Astrocyte of the spinal cord (primary cell): ENCODE measurements around the gene MEIOB.

Experiments
- DNase-seq: peaks from one replicate; pipeline ENCODE4 v3.0.0; 2011; ENCODE audit warnings: low read depth, low spot score
- H3K4me3 ChIP-seq: 2 replicates; pipeline ENCODE4 v1.5.1; 2011; ENCODE audit warnings: low read depth, mild to moderate bottlenecking, low read length, moderate library complexity
- in situ Hi-C: cut with HindIII; loops from 2 replicates; pipeline ENCODE4 v1.10.0; 2017; ENCODE audit warnings: low sequenced_read_pairs
- TF ChIP-seq, protein P1 (sequence below): IDR thresholded peaks from 2 replicates; pipeline ENCODE4 v1.5.1; 2012; ENCODE audit warnings: low read depth, mild to moderate bottlenecking, low read length, inconsistent platforms

MEIOB gene

DNA sequence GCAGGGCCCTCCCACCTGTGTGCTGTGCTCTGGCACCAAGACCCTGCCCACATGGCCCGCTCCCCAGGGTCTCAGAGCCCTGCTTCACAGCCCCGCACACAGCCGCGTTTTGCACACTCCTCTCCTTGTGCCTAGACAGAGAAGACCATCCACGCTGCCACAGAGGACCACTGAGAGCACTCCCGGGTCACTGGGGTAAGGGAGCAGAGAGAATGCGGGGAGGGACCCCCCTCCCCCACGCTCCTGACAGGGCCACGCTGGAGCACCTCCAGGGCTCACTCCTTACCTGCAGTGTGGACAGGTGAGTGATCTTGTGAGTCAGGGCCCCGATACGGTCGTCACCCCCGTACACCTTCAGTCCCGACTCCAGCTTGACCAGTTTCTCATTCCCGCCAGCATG is 52.4 kb downstream of the MEIOB start:
- in situ Hi-C loops: no loop called here
- TF ChIP-seq, protein P1, sequence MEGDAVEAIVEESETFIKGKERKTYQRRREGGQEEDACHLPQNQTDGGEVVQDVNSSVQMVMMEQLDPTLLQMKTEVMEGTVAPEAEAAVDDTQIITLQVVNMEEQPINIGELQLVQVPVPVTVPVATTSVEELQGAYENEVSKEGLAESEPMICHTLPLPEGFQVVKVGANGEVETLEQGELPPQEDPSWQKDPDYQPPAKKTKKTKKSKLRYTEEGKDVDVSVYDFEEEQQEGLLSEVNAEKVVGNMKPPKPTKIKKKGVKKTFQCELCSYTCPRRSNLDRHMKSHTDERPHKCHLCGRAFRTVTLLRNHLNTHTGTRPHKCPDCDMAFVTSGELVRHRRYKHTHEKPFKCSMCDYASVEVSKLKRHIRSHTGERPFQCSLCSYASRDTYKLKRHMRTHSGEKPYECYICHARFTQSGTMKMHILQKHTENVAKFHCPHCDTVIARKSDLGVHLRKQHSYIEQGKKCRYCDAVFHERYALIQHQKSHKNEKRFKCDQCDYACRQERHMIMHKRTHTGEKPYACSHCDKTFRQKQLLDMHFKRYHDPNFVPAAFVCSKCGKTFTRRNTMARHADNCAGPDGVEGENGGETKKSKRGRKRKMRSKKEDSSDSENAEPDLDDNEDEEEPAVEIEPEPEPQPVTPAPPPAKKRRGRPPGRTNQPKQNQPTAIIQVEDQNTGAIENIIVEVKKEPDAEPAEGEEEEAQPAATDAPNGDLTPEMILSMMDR: no peak
- DNase-seq: no peak
- no peak overlapping the region for H3K4me3 ChIP-seq

DNA sequence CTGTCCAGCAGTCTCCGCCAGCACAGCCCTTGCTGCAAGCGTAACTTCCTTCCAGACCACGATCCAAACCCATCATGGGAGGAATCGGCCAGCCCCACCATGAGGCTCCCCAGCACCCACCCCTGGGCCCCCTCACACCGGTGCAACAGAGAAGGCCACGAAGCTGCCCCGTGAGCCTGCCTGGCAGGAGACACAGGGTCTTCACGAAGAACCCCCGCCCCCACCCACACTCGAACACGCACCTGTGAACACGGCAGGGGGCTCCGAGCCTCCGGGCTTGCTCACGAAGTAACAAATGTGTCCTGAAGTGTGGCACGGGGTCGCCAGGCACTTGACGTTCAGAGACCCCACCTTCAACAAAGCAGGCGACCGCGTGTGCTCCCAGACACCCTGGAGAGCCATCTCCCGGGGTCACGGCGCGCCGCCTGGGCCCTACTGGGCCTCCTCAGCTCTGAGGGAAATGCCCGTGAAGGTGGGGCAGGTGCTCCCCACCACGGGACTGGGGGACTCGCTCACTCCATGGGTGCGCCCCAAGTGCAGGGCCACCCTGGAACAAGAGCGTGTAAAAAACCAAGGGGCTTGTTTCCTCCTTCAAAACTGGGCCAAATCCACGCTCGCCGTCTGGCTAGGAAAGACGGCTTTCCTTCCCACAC is 53.0 kb downstream of the MEIOB start:
- TF ChIP-seq, protein P1: no peak
- in situ Hi-C loops: no loop called here
- DNase-seq: no peak
- no peak overlapping the region for H3K4me3 ChIP-seq

DNA sequence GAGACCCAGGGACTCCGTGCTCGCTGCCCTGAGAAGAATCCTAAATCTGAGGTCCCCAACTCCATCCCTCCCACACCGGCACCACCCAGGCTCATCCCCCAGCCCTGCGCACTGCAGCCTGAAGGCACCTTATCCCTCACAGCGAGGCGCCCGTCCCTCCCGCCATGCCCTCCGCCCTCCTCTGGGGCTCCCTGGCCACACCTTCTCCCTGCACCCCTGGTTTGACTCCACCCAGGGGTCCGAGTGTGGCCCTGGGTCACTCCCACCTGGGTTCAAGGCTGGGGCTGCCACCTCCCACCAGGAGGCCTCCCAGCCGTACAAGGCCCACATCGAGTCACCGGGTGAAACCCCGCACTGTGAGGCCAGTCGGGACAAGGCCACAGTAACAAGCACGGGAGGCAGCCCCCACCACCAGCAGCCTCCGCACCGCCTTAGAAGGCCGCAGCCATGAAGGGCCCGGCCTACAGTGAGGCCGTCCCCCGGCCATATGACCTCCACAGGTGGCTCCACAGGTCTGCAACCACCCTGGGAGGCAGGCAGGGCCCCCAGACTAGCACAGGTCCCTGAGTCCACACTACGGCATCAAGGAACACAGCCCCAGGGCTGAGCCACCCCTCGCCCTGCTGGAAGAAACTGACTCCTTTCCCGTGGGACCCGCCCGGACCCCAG is 53.6 kb downstream of the MEIOB start:
- no peak overlapping the region for H3K4me3 ChIP-seq
- in situ Hi-C loops: no loop called here
- no peak for DNase-seq
- TF ChIP-seq, protein P1: no peak

DNA sequence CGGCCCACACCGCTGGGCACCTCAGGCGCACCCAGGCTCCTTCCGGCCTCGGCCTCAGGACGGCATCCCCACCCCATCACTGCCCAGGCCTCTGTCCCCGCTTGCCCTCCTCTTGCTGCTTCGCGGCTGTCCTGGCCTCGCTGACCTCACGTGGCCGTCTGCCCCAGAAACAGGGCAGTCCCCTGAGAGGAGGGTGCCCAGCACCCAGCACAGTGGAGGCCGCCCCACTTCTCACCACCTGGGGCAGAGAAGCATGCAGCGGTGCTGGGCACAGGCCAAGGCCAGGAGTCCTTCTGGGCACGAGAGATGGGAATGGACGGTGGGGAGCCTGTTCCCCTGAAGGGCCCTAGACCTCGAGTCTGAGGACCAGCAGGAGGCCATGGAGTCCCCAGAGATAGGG is 54.2 kb downstream of the MEIOB start:
- DNase-seq: no peak
- H3K4me3 ChIP-seq: no peak overlapping the region
- in situ Hi-C loops: no loop called here
- TF ChIP-seq, protein P1: no peak

DNA sequence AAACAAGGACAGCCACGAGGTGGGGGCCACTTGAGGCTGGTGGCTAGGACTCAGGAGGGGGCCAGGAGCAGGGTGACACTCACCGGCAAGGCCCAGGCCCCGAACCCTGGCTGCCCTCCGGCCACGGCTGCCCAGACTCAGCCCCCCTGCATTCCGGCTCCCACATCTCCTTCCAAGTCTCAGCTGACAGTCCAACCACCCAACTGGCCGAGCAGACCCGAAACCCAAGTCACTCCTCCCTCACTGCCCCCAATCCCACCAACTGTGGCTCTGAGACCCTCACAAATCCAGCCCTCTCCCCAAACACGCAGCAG is 54.7 kb downstream of the MEIOB start:
- in situ Hi-C loops: no loop called here
- TF ChIP-seq, protein P1: no peak
- H3K4me3 ChIP-seq: no peak overlapping the region
- DNase-seq: no peak

DNA sequence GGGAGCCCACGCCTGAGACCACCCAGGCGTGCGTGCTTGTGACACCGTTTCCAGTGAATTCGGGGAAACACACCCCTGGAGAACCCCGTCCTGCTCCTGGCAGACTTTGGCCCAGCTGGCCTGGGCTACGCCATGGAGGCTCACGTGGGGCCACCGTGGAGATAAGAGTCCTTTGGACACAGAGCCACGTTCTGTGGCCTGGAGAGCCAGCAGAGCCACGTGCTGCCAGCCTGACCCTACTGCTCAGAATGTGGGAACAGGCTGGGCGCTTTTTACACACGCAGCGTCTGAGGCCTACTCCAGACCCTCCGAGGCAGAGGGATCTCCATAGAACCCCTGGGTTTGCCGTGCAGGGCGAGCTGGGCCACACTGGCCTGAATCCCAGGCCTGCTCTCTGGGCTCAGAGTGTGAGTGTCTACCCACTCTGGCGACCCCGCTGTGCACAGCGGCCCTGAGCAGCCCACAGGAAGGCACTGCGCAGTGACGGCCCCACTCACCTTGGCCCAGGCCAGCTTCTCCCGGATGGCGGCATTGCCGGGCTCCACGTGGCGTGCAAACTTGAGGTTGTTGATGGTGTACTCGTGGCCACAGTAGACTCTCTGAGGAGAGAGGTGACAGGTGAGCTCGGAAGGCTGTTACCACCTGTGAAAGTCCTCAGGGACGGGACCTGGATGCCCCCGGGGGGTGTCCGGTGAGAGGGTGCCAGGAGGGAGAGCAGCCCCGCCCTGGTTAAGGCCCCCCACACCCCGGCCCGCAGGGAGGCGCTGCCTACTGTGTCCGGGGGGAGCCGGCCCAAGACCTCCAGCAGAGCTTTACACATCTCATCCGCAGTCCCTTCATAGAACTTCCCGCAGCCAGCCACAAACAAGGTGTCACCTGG is 55.3 kb downstream of the MEIOB start:
- in situ Hi-C loops: no loop called here
- no peak for DNase-seq
- TF ChIP-seq, protein P1: no peak
- H3K4me3 ChIP-seq: no peak overlapping the region
